ENCODE data around the gene OR1J4.
"Not testable (repeated sequence)": the region's sequence is repeated elsewhere in the genome, so short reads cannot be mapped to it uniquely, and the experiment has no call there.

OR1J4 gene

GRCh38 chr9:122518841-122519240 is at the start of gene OR1J4:
TSS of gene OR1J4 (plus strand) at chr9:122519141. CDS start at chr9:122519141, 0 bp downstream.
- DNase-seq: no peak

GRCh38 chr9:122474561-122474960 is 44.4 kb upstream of the OR1J4 start:
- no peak for DNase-seq

- no peak for DNase-seq
Measured at GRCh38 chr9:122475717-122476116, 43.2 kb upstream of the OR1J4 start.

GRCh38 chr9:122477346-122477745 is 41.6 kb upstream of the OR1J4 start:
- DNase-seq: no peak

GRCh38 chr9:122477826-122478225 is 41.1 kb upstream of the OR1J4 start, which contains the start of gene OR1J1:
TSS of gene OR1J1 (minus strand) at chr9:122477926. CDS start at chr9:122477926, 0 bp downstream.
- no peak for DNase-seq

- DNase-seq: no peak
Measured at GRCh38 chr9:122479062-122479461, 39.9 kb upstream of the OR1J4 start.

- no peak for DNase-seq
Measured at GRCh38 chr9:122498883-122499288, 20.1 kb upstream of the OR1J4 start.

- DNase-seq: no peak
Measured at GRCh38 chr9:122506964-122507363, 12.0 kb upstream of the OR1J4 start.

- no peak for DNase-seq
Measured at GRCh38 chr9:122510502-122510901, 8.4 kb upstream of the OR1J4 start, which contains the start of gene OR1J2. TSS of gene OR1J2 (plus strand) at chr9:122510802. CDS start at chr9:122510802, 0 bp downstream.

GRCh38 chr9:122518226-122518625 is 715 bp upstream of the OR1J4 start:
- no peak for DNase-seq

- no peak for DNase-seq
Measured at GRCh38 chr9:122519376-122519775, 435 bp downstream of the OR1J4 start.

- DNase-seq: no peak
Measured at GRCh38 chr9:122526602-122527001, 7.7 kb downstream of the OR1J4 start.

- no peak for DNase-seq
Measured at GRCh38 chr9:122527193-122527592, 8.3 kb downstream of the OR1J4 start, which contains the start of gene OR1N1. TSS of gene OR1N1 (minus strand) at chr9:122527293. CDS start at chr9:122527293, 0 bp downstream.

GRCh38 chr9:122531157-122531556 is 12.2 kb downstream of the OR1J4 start:
- DNase-seq: not testable (repeated sequence)

GRCh38 chr9:122536134-122536533 is 17.2 kb downstream of the OR1J4 start:
- DNase-seq: no peak

GRCh38 chr9:122537066-122537465 is 18.1 kb downstream of the OR1J4 start:
- not testable (repeated sequence) for DNase-seq

- no peak for DNase-seq
Measured at GRCh38 chr9:122538757-122539156, 19.8 kb downstream of the OR1J4 start.

- no peak for DNase-seq
Measured at GRCh38 chr9:122546196-122546595, 27.3 kb downstream of the OR1J4 start.

GRCh38 chr9:122551371-122551770 is 32.4 kb downstream of the OR1J4 start:
- no peak for DNase-seq

GRCh38 chr9:122552812-122553211 is 33.9 kb downstream of the OR1J4 start, which contains the start of gene OR1N2:
TSS of gene OR1N2 (plus strand) at chr9:122553112. CDS start at chr9:122553212, 100 bp downstream.
- DNase-seq: no peak

- DNase-seq: no peak
Measured at GRCh38 chr9:122561446-122561845, 42.5 kb downstream of the OR1J4 start.

GRCh38 chr9:122562134-122562760 is 43.3 kb downstream of the OR1J4 start:
- no peak for DNase-seq

GRCh38 chr9:122567901-122568300 is 49.0 kb downstream of the OR1J4 start:
- no peak for DNase-seq

All from hippocampal formation (tissue), 2 donors.